ENCODE measurements around the gene SASH1.

Gene SASH1

DNA sequence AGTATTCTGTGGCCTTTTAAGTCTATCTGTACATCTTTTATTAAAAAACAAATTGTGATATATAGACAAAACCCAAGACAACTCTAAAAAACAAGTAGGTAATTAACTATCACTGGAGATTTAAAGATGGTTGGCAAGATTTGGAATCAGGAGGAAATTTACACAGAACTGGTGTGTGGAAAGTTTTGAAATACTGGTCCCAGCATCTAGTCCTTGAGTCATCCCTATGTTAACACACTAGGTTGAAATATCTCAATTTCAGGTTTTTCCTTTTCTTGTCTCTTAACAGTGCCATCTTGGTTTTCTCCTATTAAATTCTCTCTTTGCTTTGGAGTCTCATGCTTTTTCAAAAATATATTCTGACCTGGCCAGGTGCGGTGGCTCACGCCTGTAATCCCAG, 27.5 kb downstream of the SASH1 start:
- H3K36me3 ChIP-seq (ENCODE audit: control insufficient read depth in 2 of 2, insufficient read depth in 1 of 2, low read length in 2 of 2), result no peaks in the 10 kb centered on the region
- H3K4me3 ChIP-seq (ENCODE audit: low read depth, low read length), result no peak overlapping the region
- TF ChIP-seq BCL11A (tag by site-specific recombination; IDR thresholded peaks at IDR 0.05; ENCODE audit: low read depth), result no peak
- no peak for TF ChIP-seq ZNF2 (tag by site-specific recombination; IDR thresholded peaks at IDR 0.05)
- no peak for TF ChIP-seq ZNF654 (tag by site-specific recombination; IDR thresholded peaks at IDR 0.05; ENCODE audit: low read depth)
- no peak for TF ChIP-seq ZNF548 (tag by site-specific recombination; IDR thresholded peaks at IDR 0.05)
- no peak for TF ChIP-seq ZNF501 (tag by site-specific recombination; IDR thresholded peaks at IDR 0.05)
- TF ChIP-seq ZBTB17 (tag by site-specific recombination; IDR thresholded peaks at IDR 0.05), result no peak
- TF ChIP-seq ZNF521 (tag by site-specific recombination; IDR thresholded peaks at IDR 0.05), result no peak
- TF ChIP-seq, protein P1, sequence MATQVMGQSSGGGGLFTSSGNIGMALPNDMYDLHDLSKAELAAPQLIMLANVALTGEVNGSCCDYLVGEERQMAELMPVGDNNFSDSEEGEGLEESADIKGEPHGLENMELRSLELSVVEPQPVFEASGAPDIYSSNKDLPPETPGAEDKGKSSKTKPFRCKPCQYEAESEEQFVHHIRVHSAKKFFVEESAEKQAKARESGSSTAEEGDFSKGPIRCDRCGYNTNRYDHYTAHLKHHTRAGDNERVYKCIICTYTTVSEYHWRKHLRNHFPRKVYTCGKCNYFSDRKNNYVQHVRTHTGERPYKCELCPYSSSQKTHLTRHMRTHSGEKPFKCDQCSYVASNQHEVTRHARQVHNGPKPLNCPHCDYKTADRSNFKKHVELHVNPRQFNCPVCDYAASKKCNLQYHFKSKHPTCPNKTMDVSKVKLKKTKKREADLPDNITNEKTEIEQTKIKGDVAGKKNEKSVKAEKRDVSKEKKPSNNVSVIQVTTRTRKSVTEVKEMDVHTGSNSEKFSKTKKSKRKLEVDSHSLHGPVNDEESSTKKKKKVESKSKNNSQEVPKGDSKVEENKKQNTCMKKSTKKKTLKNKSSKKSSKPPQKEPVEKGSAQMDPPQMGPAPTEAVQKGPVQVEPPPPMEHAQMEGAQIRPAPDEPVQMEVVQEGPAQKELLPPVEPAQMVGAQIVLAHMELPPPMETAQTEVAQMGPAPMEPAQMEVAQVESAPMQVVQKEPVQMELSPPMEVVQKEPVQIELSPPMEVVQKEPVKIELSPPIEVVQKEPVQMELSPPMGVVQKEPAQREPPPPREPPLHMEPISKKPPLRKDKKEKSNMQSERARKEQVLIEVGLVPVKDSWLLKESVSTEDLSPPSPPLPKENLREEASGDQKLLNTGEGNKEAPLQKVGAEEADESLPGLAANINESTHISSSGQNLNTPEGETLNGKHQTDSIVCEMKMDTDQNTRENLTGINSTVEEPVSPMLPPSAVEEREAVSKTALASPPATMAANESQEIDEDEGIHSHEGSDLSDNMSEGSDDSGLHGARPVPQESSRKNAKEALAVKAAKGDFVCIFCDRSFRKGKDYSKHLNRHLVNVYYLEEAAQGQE (tag by site-specific recombination; IDR thresholded peaks at IDR 0.05), result no peak
- TF ChIP-seq ZNF600 (tag by site-specific recombination; IDR thresholded peaks at IDR 0.05), result no peak
- TF ChIP-seq ZNF830 (tag by site-specific recombination; IDR thresholded peaks at IDR 0.05; ENCODE audit: low read depth), result no peak
- no peak for TF ChIP-seq ZNF596 (tag by site-specific recombination; IDR thresholded peaks at IDR 0.05)
- TF ChIP-seq, protein P2, sequence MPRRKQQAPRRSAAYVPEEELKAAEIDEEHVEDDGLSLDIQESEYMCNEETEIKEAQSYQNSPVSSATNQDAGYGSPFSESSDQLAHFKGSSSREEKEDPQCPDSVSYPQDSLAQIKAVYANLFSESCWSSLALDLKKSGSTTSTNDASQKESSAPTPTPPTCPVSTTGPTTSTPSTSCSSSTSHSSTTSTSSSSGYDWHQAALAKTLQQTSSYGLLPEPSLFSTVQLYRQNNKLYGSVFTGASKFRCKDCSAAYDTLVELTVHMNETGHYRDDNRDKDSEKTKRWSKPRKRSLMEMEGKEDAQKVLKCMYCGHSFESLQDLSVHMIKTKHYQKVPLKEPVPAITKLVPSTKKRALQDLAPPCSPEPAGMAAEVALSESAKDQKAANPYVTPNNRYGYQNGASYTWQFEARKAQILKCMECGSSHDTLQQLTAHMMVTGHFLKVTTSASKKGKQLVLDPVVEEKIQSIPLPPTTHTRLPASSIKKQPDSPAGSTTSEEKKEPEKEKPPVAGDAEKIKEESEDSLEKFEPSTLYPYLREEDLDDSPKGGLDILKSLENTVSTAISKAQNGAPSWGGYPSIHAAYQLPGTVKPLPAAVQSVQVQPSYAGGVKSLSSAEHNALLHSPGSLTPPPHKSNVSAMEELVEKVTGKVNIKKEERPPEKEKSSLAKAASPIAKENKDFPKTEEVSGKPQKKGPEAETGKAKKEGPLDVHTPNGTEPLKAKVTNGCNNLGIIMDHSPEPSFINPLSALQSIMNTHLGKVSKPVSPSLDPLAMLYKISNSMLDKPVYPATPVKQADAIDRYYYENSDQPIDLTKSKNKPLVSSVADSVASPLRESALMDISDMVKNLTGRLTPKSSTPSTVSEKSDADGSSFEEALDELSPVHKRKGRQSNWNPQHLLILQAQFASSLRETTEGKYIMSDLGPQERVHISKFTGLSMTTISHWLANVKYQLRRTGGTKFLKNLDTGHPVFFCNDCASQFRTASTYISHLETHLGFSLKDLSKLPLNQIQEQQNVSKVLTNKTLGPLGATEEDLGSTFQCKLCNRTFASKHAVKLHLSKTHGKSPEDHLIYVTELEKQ (tag by site-specific recombination; IDR thresholded peaks at IDR 0.05; ENCODE audit: borderline replicate concordance), result no peak
- TF ChIP-seq, protein P3, sequence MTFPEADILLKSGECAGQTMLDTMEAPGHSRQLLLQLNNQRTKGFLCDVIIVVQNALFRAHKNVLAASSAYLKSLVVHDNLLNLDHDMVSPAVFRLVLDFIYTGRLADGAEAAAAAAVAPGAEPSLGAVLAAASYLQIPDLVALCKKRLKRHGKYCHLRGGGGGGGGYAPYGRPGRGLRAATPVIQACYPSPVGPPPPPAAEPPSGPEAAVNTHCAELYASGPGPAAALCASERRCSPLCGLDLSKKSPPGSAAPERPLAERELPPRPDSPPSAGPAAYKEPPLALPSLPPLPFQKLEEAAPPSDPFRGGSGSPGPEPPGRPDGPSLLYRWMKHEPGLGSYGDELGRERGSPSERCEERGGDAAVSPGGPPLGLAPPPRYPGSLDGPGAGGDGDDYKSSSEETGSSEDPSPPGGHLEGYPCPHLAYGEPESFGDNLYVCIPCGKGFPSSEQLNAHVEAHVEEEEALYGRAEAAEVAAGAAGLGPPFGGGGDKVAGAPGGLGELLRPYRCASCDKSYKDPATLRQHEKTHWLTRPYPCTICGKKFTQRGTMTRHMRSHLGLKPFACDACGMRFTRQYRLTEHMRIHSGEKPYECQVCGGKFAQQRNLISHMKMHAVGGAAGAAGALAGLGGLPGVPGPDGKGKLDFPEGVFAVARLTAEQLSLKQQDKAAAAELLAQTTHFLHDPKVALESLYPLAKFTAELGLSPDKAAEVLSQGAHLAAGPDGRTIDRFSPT (tag by site-specific recombination; IDR thresholded peaks at IDR 0.05), result no peak
- CTCF ChIA-PET, result no interaction called here
- no peaks in the 10 kb centered on the region for H3K9me3 ChIP-seq (ENCODE audit: control insufficient read depth, insufficient read depth, low read depth, low read length)
- POLR2A ChIA-PET, result no interaction called here
- no peak overlapping the region for H3K27ac ChIP-seq (ENCODE audit: extremely low read depth, low read depth, low read length)
- H3K4me1 ChIP-seq (ENCODE audit: control insufficient read depth, insufficient read depth, low read length), result no peaks in the 10 kb centered on the region

- H3K27ac ChIP-seq (ENCODE audit: extremely low read depth, low read depth, low read length), result no peak overlapping the region
- no peaks in the 10 kb centered on the region for H3K36me3 ChIP-seq (ENCODE audit: control insufficient read depth in 2 of 2, insufficient read depth in 1 of 2, low read length in 2 of 2)
- no peaks in the 10 kb centered on the region for H3K9me3 ChIP-seq (ENCODE audit: control insufficient read depth, insufficient read depth, low read depth, low read length)
- H3K4me3 ChIP-seq (ENCODE audit: low read depth, low read length), result no peak overlapping the region
- no peaks in the 10 kb centered on the region for H3K4me1 ChIP-seq (ENCODE audit: control insufficient read depth, insufficient read depth, low read length)
- TF ChIP-seq ZNF571 (tag by site-specific recombination; IDR thresholded peaks at IDR 0.05) (no peak), HOXD13 (CRISPR knock-in tag; IDR thresholded peaks at IDR 0.05; ENCODE audit: borderline replicate concordance) (no peak), ZNF837 (tag by site-specific recombination; IDR thresholded peaks at IDR 0.05) (no peak), PRDM6 (tag by site-specific recombination; IDR thresholded peaks at IDR 0.05) (peak; percentile 71), ZNF121 (tag by site-specific recombination; IDR thresholded peaks at IDR 0.05) (no peak)
- ChIA-PET CTCF (no interaction called here), POLR2A (no interaction called here)
Observed at GRCh38 chr6:148374040-148374774, 31.6 kb downstream of the SASH1 start.

All from HEK293 (cell line).